ENCODE data around the gene RRAGA.
"Not testable (repeated sequence)": the region's sequence is repeated elsewhere in the genome, so short reads cannot be mapped to it uniquely, and the experiment has no call there.

Gene RRAGA

GRCh38 chr9:19048966-19049916, at the start of gene RRAGA:
Gene RRAGA (plus strand): TSS chr9:19049427. CDS start chr9:19049660, 233 bp downstream.
- peak; percentile 92 for DNase-seq

GRCh38 chr9:19000133-19000532, 49.1 kb upstream of the RRAGA start:
- no peak for DNase-seq

- no peak for DNase-seq
These were observed 39.7 kb upstream of the RRAGA start for GRCh38 chr9:19009391-19009965.

GRCh38 chr9:19018201-19018600, 31.0 kb upstream of the RRAGA start:
- no peak for DNase-seq

- DNase-seq = no peak
These were observed 28.3 kb upstream of the RRAGA start for GRCh38 chr9:19020886-19021455.

- DNase-seq = not testable (repeated sequence)
These were observed 27.6 kb upstream of the RRAGA start for GRCh38 chr9:19021649-19022048.

GRCh38 chr9:19022206-19022605, 27.0 kb upstream of the RRAGA start:
- DNase-seq = no peak

- no peak for DNase-seq
These were observed 26.1 kb upstream of the RRAGA start for GRCh38 chr9:19023078-19023477.

GRCh38 chr9:19026375-19026774, 22.9 kb upstream of the RRAGA start:
- no peak for DNase-seq

- no peak for DNase-seq
These were observed 21.4 kb upstream of the RRAGA start for GRCh38 chr9:19027825-19028224.

GRCh38 chr9:19028835-19029451, 20.3 kb upstream of the RRAGA start:
- peak; percentile 19 for DNase-seq

- no peak for DNase-seq
These were observed 18.3 kb upstream of the RRAGA start for GRCh38 chr9:19030899-19031298.

GRCh38 chr9:19032406-19032805, 16.8 kb upstream of the RRAGA start:
- DNase-seq = no peak

GRCh38 chr9:19033015-19033414, 16.2 kb upstream of the RRAGA start, which contains the start of gene SAXO1:
Gene SAXO1 (minus strand): TSS chr9:19033209. CDS start chr9:19032908, 301 bp downstream.
- no peak for DNase-seq

GRCh38 chr9:19036611-19037010, 12.6 kb upstream of the RRAGA start:
- DNase-seq = no peak

GRCh38 chr9:19049917-19050636, 850 bp downstream of the RRAGA start:
- DNase-seq = peak; percentile 29

- no peak for DNase-seq
These were observed 1.7 kb downstream of the RRAGA start for GRCh38 chr9:19050637-19051591.

GRCh38 chr9:19057033-19057432, 7.8 kb downstream of the RRAGA start:
- no peak for DNase-seq

GRCh38 chr9:19074229-19074628, 25.0 kb downstream of the RRAGA start:
- no peak for DNase-seq

GRCh38 chr9:19074836-19075235, 25.6 kb downstream of the RRAGA start:
- no peak for DNase-seq

GRCh38 chr9:19085295-19085694, 36.1 kb downstream of the RRAGA start:
- DNase-seq = peak; percentile 13

All from CD4-positive, alpha-beta T cell treated with Interleukin-6 for 4 hours (primary cell).